ENCODE results near the gene TLK1. TPM values are rescaled to one million over a fixed set of nuclear protein-coding genes. Genes with fewer than 3 reads are reported as not detected.

TLK1 gene
- total and polyA plus RNA-seq, 4 donors: 12.3 to 61.8 (median 34.4) TPM

GRCh38 chr2:171034315-171034714 is 126.4 kb downstream of the TLK1 start:
- no peaks in the 10 kb centered on the region for H3K9me3 ChIP-seq (ENCODE audit: control insufficient read depth, low read length)
- H3K36me3 ChIP-seq (ENCODE audit: control insufficient read depth in 1 of 2, insufficient read depth in 2 of 2, low read length in 1 of 2): peaks cover 2 to 3% of the 10 kb centered on the region in 2 donors
- DNase-seq (no peak), ATAC-seq (ENCODE audit: low FRiP score) (no peak)
- WGBS, 2 donors: 41 to 43% methylated on average over 2 of the region's 2 CpGs
- no peak overlapping the region for H3K27ac ChIP-seq (ENCODE audit: low read depth in 1 of 2, low read length in 2 of 2)
- H3K4me1 ChIP-seq (ENCODE audit: control insufficient read depth in 1 of 2, insufficient read depth in 2 of 2, low read length in 2 of 2): no peaks in the 10 kb centered on the region
- H3K27me3 ChIP-seq (ENCODE audit: control insufficient read depth in 1 of 2, insufficient read depth in 2 of 2, low read length in 1 of 2): no peaks in the 10 kb centered on the region
- intact Hi-C loops (cut with DNase I): no loop called here
- no peak overlapping the region for H3K4me3 ChIP-seq (ENCODE audit: low read length in 2 of 2)

GRCh38 chr2:171025214-171025613 is 135.5 kb downstream of the TLK1 start:
- 69 to 71% methylated on average over 3 of the region's 3 CpGs for WGBS, 2 donors
- Histone ChIP-seq H3K4me3 (ENCODE audit: low read length in 2 of 2) (no peak overlapping the region), H3K36me3 (ENCODE audit: control insufficient read depth in 1 of 2, insufficient read depth in 2 of 2, low read length in 1 of 2) (no peaks in the 10 kb centered on the region), H3K27me3 (ENCODE audit: control insufficient read depth in 1 of 2, insufficient read depth in 2 of 2, low read length in 1 of 2) (no peaks in the 10 kb centered on the region), H3K4me1 (ENCODE audit: control insufficient read depth in 1 of 2, insufficient read depth in 2 of 2, low read length in 2 of 2) (no peaks in the 10 kb centered on the region), H3K27ac (ENCODE audit: low read depth in 1 of 2, low read length in 2 of 2) (no peak overlapping the region), H3K9me3 (ENCODE audit: control insufficient read depth, low read length) (no peaks in the 10 kb centered on the region)
- no peak for DNase-seq
- ATAC-seq (ENCODE audit: low FRiP score): no peak
- intact Hi-C loops (cut with DNase I): no loop called here

GRCh38 chr2:171018522-171018921 is 142.2 kb downstream of the TLK1 start:
- Histone ChIP-seq H3K4me1 (ENCODE audit: control insufficient read depth in 1 of 2, insufficient read depth in 2 of 2, low read length in 2 of 2) (no peaks in the 10 kb centered on the region), H3K27ac (ENCODE audit: low read depth in 1 of 2, low read length in 2 of 2) (no peak overlapping the region), H3K36me3 (ENCODE audit: control insufficient read depth in 1 of 2, insufficient read depth in 2 of 2, low read length in 1 of 2) (no peaks in the 10 kb centered on the region), H3K9me3 (ENCODE audit: control insufficient read depth, low read length) (no peaks in the 10 kb centered on the region), H3K4me3 (ENCODE audit: low read length in 2 of 2) (no peak overlapping the region), H3K27me3 (ENCODE audit: control insufficient read depth in 1 of 2, insufficient read depth in 2 of 2, low read length in 1 of 2) (no peaks in the 10 kb centered on the region)
- ATAC-seq (ENCODE audit: low FRiP score): no peak
- WGBS, 2 donors: 95 to 97% methylated on average over 1 of the region's 1 CpG
- no peak for DNase-seq
- intact Hi-C loops (cut with DNase I): no loop called here

- Histone ChIP-seq H3K36me3 (ENCODE audit: control insufficient read depth in 1 of 2, insufficient read depth in 2 of 2, low read length in 1 of 2) (peaks cover 0 to under 1% of the 10 kb centered on the region in 2 donors), H3K4me3 (ENCODE audit: low read length in 2 of 2) (no peak overlapping the region), H3K27ac (ENCODE audit: low read depth in 1 of 2, low read length in 2 of 2) (no peak overlapping the region), H3K9me3 (ENCODE audit: control insufficient read depth, low read length) (no peaks in the 10 kb centered on the region), H3K4me1 (ENCODE audit: control insufficient read depth in 1 of 2, insufficient read depth in 2 of 2, low read length in 2 of 2) (no peaks in the 10 kb centered on the region), H3K27me3 (ENCODE audit: control insufficient read depth in 1 of 2, insufficient read depth in 2 of 2, low read length in 1 of 2) (no peaks in the 10 kb centered on the region)
- no peak for ATAC-seq (ENCODE audit: low FRiP score)
- WGBS, 2 donors: 94 to 97% methylated on average over 9 of the region's 9 CpGs
- intact Hi-C loops (cut with DNase I): no loop called here
- DNase-seq: no peak
These were observed 144.6 kb downstream of the TLK1 start for GRCh38 chr2:171016125-171016524.

- Histone ChIP-seq H3K27me3 (ENCODE audit: control insufficient read depth in 1 of 2, insufficient read depth in 2 of 2, low read length in 1 of 2) (no peaks in the 10 kb centered on the region), H3K9me3 (ENCODE audit: control insufficient read depth, low read length) (no peaks in the 10 kb centered on the region), H3K27ac (ENCODE audit: low read depth in 1 of 2, low read length in 2 of 2) (no peak overlapping the region), H3K4me1 (ENCODE audit: control insufficient read depth in 1 of 2, insufficient read depth in 2 of 2, low read length in 2 of 2) (no peaks in the 10 kb centered on the region), H3K36me3 (ENCODE audit: control insufficient read depth in 1 of 2, insufficient read depth in 2 of 2, low read length in 1 of 2) (peaks cover 0 to 2% of the 10 kb centered on the region in 2 donors), H3K4me3 (ENCODE audit: low read length in 2 of 2) (no peak overlapping the region)
- 45 to 97% methylated on average over 1 of the region's 1 CpG for WGBS, 2 donors
- ATAC-seq (ENCODE audit: low FRiP score) (no peak), DNase-seq (no peak)
- intact Hi-C loops (cut with DNase I): no loop called here
These were observed 146.8 kb downstream of the TLK1 start for GRCh38 chr2:171013851-171014250.

- H3K36me3 ChIP-seq (ENCODE audit: control insufficient read depth in 1 of 2, insufficient read depth in 2 of 2, low read length in 1 of 2): peaks cover 4 to 5% of the 10 kb centered on the region in 2 donors
- 93 to 96% methylated on average over 4 of the region's 4 CpGs for WGBS, 2 donors
- DNase-seq: no peak
- H3K27me3 ChIP-seq (ENCODE audit: control insufficient read depth in 1 of 2, insufficient read depth in 2 of 2, low read length in 1 of 2): no peaks in the 10 kb centered on the region
- no peaks in the 10 kb centered on the region for H3K4me1 ChIP-seq (ENCODE audit: control insufficient read depth in 1 of 2, insufficient read depth in 2 of 2, low read length in 2 of 2)
- no peaks in the 10 kb centered on the region for H3K9me3 ChIP-seq (ENCODE audit: control insufficient read depth, low read length)
- intact Hi-C loops (cut with DNase I): no loop called here
- no peak for ATAC-seq (ENCODE audit: low FRiP score)
- H3K27ac ChIP-seq (ENCODE audit: low read depth in 1 of 2, low read length in 2 of 2): no peak overlapping the region
- no peak overlapping the region for H3K4me3 ChIP-seq (ENCODE audit: low read length in 2 of 2)
These were observed 151.3 kb downstream of the TLK1 start for GRCh38 chr2:171009386-171009785.

- Histone ChIP-seq H3K4me1 (ENCODE audit: control insufficient read depth in 1 of 2, insufficient read depth in 2 of 2, low read length in 2 of 2) (no peaks in the 10 kb centered on the region), H3K27ac (ENCODE audit: low read depth in 1 of 2, low read length in 2 of 2) (no peak overlapping the region), H3K36me3 (ENCODE audit: control insufficient read depth in 1 of 2, insufficient read depth in 2 of 2, low read length in 1 of 2) (peaks cover 4 to 5% of the 10 kb centered on the region in 2 donors), H3K4me3 (ENCODE audit: low read length in 2 of 2) (no peak overlapping the region), H3K9me3 (ENCODE audit: control insufficient read depth, low read length) (no peaks in the 10 kb centered on the region), H3K27me3 (ENCODE audit: control insufficient read depth in 1 of 2, insufficient read depth in 2 of 2, low read length in 1 of 2) (no peaks in the 10 kb centered on the region)
- DNase-seq (no peak), ATAC-seq (ENCODE audit: low FRiP score) (no peak)
- intact Hi-C loops (cut with DNase I): no loop called here
- 64 to 73% methylated on average over 2 of the region's 2 CpGs for WGBS, 2 donors
These were observed 152.0 kb downstream of the TLK1 start for GRCh38 chr2:171008550-171009205.

- 86 to 88% methylated on average over 2 of the region's 2 CpGs for WGBS, 2 donors
- DNase-seq: no peak
- intact Hi-C loops (cut with DNase I): no loop called here
- Histone ChIP-seq H3K4me1 (ENCODE audit: control insufficient read depth in 1 of 2, insufficient read depth in 2 of 2, low read length in 2 of 2) (no peaks in the 10 kb centered on the region), H3K9me3 (ENCODE audit: control insufficient read depth, low read length) (no peaks in the 10 kb centered on the region), H3K27ac (ENCODE audit: low read depth in 1 of 2, low read length in 2 of 2) (no peak overlapping the region), H3K36me3 (ENCODE audit: control insufficient read depth in 1 of 2, insufficient read depth in 2 of 2, low read length in 1 of 2) (peaks cover 2 to 4% of the 10 kb centered on the region in 2 donors), H3K27me3 (ENCODE audit: control insufficient read depth in 1 of 2, insufficient read depth in 2 of 2, low read length in 1 of 2) (no peaks in the 10 kb centered on the region), H3K4me3 (ENCODE audit: low read length in 2 of 2) (no peak overlapping the region)
- no peak for ATAC-seq (ENCODE audit: low FRiP score)
These were observed 155.9 kb downstream of the TLK1 start for GRCh38 chr2:171004833-171005232.

- WGBS, 2 donors: 88 to 93% methylated on average over 2 of the region's 2 CpGs
- peaks cover 2 to 4% of the 10 kb centered on the region in 2 donors for H3K36me3 ChIP-seq (ENCODE audit: control insufficient read depth in 1 of 2, insufficient read depth in 2 of 2, low read length in 1 of 2)
These were observed 156.3 kb downstream of the TLK1 start for GRCh38 chr2:171004363-171004762.

More at GRCh38 chr2:171004363-171004762, 156.3 kb downstream of the TLK1 start:
- intact Hi-C loops (cut with DNase I): no loop called here
- ATAC-seq (ENCODE audit: low FRiP score) (no peak), DNase-seq (no peak)
- Histone ChIP-seq H3K27me3 (ENCODE audit: control insufficient read depth in 1 of 2, insufficient read depth in 2 of 2, low read length in 1 of 2) (no peaks in the 10 kb centered on the region), H3K9me3 (ENCODE audit: control insufficient read depth, low read length) (no peaks in the 10 kb centered on the region), H3K27ac (ENCODE audit: low read depth in 1 of 2, low read length in 2 of 2) (no peak overlapping the region), H3K4me1 (ENCODE audit: control insufficient read depth in 1 of 2, insufficient read depth in 2 of 2, low read length in 2 of 2) (no peaks in the 10 kb centered on the region), H3K4me3 (ENCODE audit: low read length in 2 of 2) (no peak overlapping the region)
